ENCODE results near the gene GUCD1. TPM values are rescaled to one million over a fixed set of nuclear protein-coding genes. Genes with fewer than 3 reads are reported as not detected.
"Not testable (repeated sequence)": the region's sequence is repeated elsewhere in the genome, so short reads cannot be mapped to it uniquely, and the experiment has no call there.

GUCD1 gene
- polyA plus RNA-seq, 3 donors, result 67.1 to 85.9 (median 72.5) TPM

GRCh38 chr22:24555165-24556039 lies 464 bp upstream of the GUCD1 start, which contains the start of gene SNRPD3:
TSS of gene SNRPD3 (plus strand) at chr22:24555999. CDS start at chr22:24557675, 1,676 bp downstream.
- Mint-ChIP-seq H3K36me3 (peaks cover 38 to 39% of the 10 kb centered on the region in 2 donors), H3K9me3 (no peaks in the 10 kb centered on the region), H3K27me3 (ENCODE audit: low read depth in 3 of 3) (peaks cover 0 to 3% (median 2%) of the 10 kb centered on the region in 3 donors), H3K27ac (peak within 1 kb of the TSS; percentile 96 to 99 (median 99)), H3K4me3 (peak within 1 kb of the TSS; percentile 99 to 100), H3K4me1 (peaks cover 51% of the 10 kb centered on the region)
- Histone ChIP-seq H3K27ac (ENCODE audit: low read depth in 1 of 2, low read length in 2 of 2) (peak within 1 kb of the TSS; percentile 97 to 98), H4K20me1 (ENCODE audit: insufficient read depth, low read length) (peaks cover 62% of the 10 kb centered on the region), H3K79me2 (ENCODE audit: insufficient read depth, low read length) (peaks cover 92% of the 10 kb centered on the region), H2AFZ (ENCODE audit: insufficient read depth, low read depth, low read length, poor library complexity, severe bottlenecking) (peak within 1 kb of the TSS; percentile 97), H3K4me2 (replicated peaks; ENCODE audit: extremely low read depth, low read length, poor library complexity, severe bottlenecking) (peak within 1 kb of the TSS; percentile 93), H3K9me3 (replicated peaks in 1 of 2; ENCODE audit: control insufficient read depth in 1 of 2, insufficient read depth in 1 of 2, low read length in 2 of 2) (no peaks in the 10 kb centered on the region), H3K9ac (ENCODE audit: insufficient read depth, low read length, poor library complexity, severe bottlenecking) (peak within 1 kb of the TSS; percentile 98), H3K4me3 (replicated peaks in 1 of 3; ENCODE audit: low read depth in 2 of 3, low read length in 3 of 3) (peak within 1 kb of the TSS; percentile 79 to 98 (median 97)), H3K27me3 (ENCODE audit: control insufficient read depth in 2 of 2, insufficient read depth in 2 of 2, low read length in 2 of 2) (no peaks in the 10 kb centered on the region), H3K36me3 (replicated peaks in 1 of 2; ENCODE audit: control insufficient read depth in 1 of 2, insufficient read depth in 2 of 2, low read length in 2 of 2) (peaks cover 27 to 39% of the 10 kb centered on the region in 2 donors), H3K4me1 (ENCODE audit: control insufficient read depth in 1 of 2, insufficient read depth in 2 of 2, low read length in 2 of 2) (peaks cover 38 to 49% of the 10 kb centered on the region in 2 donors)
- intact Hi-C loops (cut with micrococcal nuclease), result no loop called here
- peak; percentile 97 to 99 (median 98) for DNase-seq
- WGBS (ENCODE audit: insufficient coverage), result under 1% methylated on average over 58 of the region's 59 CpGs
- TF ChIP-seq CTCF (IDR thresholded peaks at IDR 0.05), result peak; percentile 12

GRCh38 chr22:24553597-24554312 lies 1.2 kb downstream of the GUCD1 start:
- H3K9ac ChIP-seq (ENCODE audit: insufficient read depth, low read length, poor library complexity, severe bottlenecking), result peak overlapping the region; percentile 98
- H3K36me3 ChIP-seq (replicated peaks in 1 of 2; ENCODE audit: control insufficient read depth in 1 of 2, insufficient read depth in 2 of 2, low read length in 2 of 2), result peaks cover 22 to 38% of the 10 kb centered on the region in 2 donors
- Mint-ChIP-seq H3K27me3 (ENCODE audit: low read depth in 3 of 3) (peaks cover 0 to 3% (median 2%) of the 10 kb centered on the region in 3 donors), H3K36me3 (peaks cover 36 to 47% of the 10 kb centered on the region in 2 donors), H3K4me3 (peak overlapping the region; percentile 99 to 100), H3K27ac (peak overlapping the region; percentile 92 to 99 (median 95)), H3K4me1 (peaks cover 64% of the 10 kb centered on the region), H3K9me3 (no peaks in the 10 kb centered on the region)
- peak overlapping the region; percentile 93 for H3K4me2 ChIP-seq (replicated peaks; ENCODE audit: extremely low read depth, low read length, poor library complexity, severe bottlenecking)
- peak overlapping the region; percentile 70 to 98 (median 97) for H3K4me3 ChIP-seq (replicated peaks in 1 of 3; ENCODE audit: low read depth in 2 of 3, low read length in 3 of 3)
- no peaks in the 10 kb centered on the region for H3K27me3 ChIP-seq (ENCODE audit: control insufficient read depth in 2 of 2, insufficient read depth in 2 of 2, low read length in 2 of 2)
- H3K4me1 ChIP-seq (ENCODE audit: control insufficient read depth in 1 of 2, insufficient read depth in 2 of 2, low read length in 2 of 2), result peaks cover 46 to 57% of the 10 kb centered on the region in 2 donors
- no peaks in the 10 kb centered on the region for H3K9me3 ChIP-seq (replicated peaks in 1 of 2; ENCODE audit: control insufficient read depth in 1 of 2, insufficient read depth in 1 of 2, low read length in 2 of 2)
- H4K20me1 ChIP-seq (ENCODE audit: insufficient read depth, low read length), result peaks cover 68% of the 10 kb centered on the region
- no peak for TF ChIP-seq CTCF (IDR thresholded peaks at IDR 0.05)
- H3K27ac ChIP-seq (ENCODE audit: low read depth in 1 of 2, low read length in 2 of 2), result peak overlapping the region; percentile 97 to 98
- intact Hi-C loops (cut with micrococcal nuclease), result no loop called here
- peaks cover 92% of the 10 kb centered on the region for H3K79me2 ChIP-seq (ENCODE audit: insufficient read depth, low read length)
- DNase-seq, result no peak
- WGBS (ENCODE audit: insufficient coverage), result no CpG with 5 or more reads among the region's 12 CpGs
- H2AFZ ChIP-seq (ENCODE audit: insufficient read depth, low read depth, low read length, poor library complexity, severe bottlenecking), result no peak overlapping the region

GRCh38 chr22:24552503-24553286 lies 2.2 kb downstream of the GUCD1 start:
- H3K4me3 Mint-ChIP-seq; H3K9me3 ChIP-seq (replicated peaks in 1 of 2; ENCODE audit: control insufficient read depth in 1 of 2, insufficient read depth in 1 of 2, low read length in 2 of 2); H3K27me3 ChIP-seq (ENCODE audit: control insufficient read depth in 2 of 2, insufficient read depth in 2 of 2, low read length in 2 of 2); H3K4me2 ChIP-seq (replicated peaks; ENCODE audit: extremely low read depth, low read length, poor library complexity, severe bottlenecking); DNase-seq; H3K27me3 Mint-ChIP-seq (ENCODE audit: low read depth in 3 of 3); H2AFZ ChIP-seq (ENCODE audit: insufficient read depth, low read depth, low read length, poor library complexity, severe bottlenecking); H3K4me3 ChIP-seq (replicated peaks in 1 of 3; ENCODE audit: low read depth in 2 of 3, low read length in 3 of 3); intact Hi-C loops (cut with micrococcal nuclease); H3K9me3 Mint-ChIP-seq: not testable (repeated sequence)
- WGBS (ENCODE audit: insufficient coverage), result 96% methylated on average over 6 of the region's 10 CpGs
- Mint-ChIP-seq H3K27ac (peak overlapping the region in 5 of 7 donors; percentile 30 to 99 (median 68)), H3K4me1 (peaks cover 62% of the 10 kb centered on the region), H3K36me3 (peaks cover 35 to 47% of the 10 kb centered on the region in 2 donors)
- Histone ChIP-seq H3K79me2 (ENCODE audit: insufficient read depth, low read length) (peaks cover 92% of the 10 kb centered on the region), H3K36me3 (replicated peaks in 1 of 2; ENCODE audit: control insufficient read depth in 1 of 2, insufficient read depth in 2 of 2, low read length in 2 of 2) (peaks cover 22 to 38% of the 10 kb centered on the region in 2 donors), H3K9ac (ENCODE audit: insufficient read depth, low read length, poor library complexity, severe bottlenecking) (peak overlapping the region; percentile 98), H3K4me1 (ENCODE audit: control insufficient read depth in 1 of 2, insufficient read depth in 2 of 2, low read length in 2 of 2) (peaks cover 46 to 57% of the 10 kb centered on the region in 2 donors), H3K27ac (ENCODE audit: low read depth in 1 of 2, low read length in 2 of 2) (peak overlapping the region in 1 of 2 donors; percentile 98), H4K20me1 (ENCODE audit: insufficient read depth, low read length) (peaks cover 72% of the 10 kb centered on the region)

All from CD14-positive monocyte (primary cell).